Retinal pigment epithelial cell (primary cell): Measurements from ENCODE around the gene P2RX5.

Experiments used
- DNase-seq: peaks from one replicate; pipeline ENCODE4 v3.0.0-alpha.2; 2010; ENCODE audit warnings: low read depth
- H3K4me3 ChIP-seq: 2 replicates; pipeline ENCODE4 v1.5.1; 2011; ENCODE audit warnings: mild to moderate bottlenecking, low read length, control low read depth, moderate library complexity
- TF ChIP-seq, protein P1 (sequence below): conservative IDR thresholded peaks from 2 replicates; pipeline ENCODE4 v1.5.1; 2011; ENCODE audit warnings: low read depth, low read length, control low read depth, inconsistent platforms

The P2RX5 gene, protein sequence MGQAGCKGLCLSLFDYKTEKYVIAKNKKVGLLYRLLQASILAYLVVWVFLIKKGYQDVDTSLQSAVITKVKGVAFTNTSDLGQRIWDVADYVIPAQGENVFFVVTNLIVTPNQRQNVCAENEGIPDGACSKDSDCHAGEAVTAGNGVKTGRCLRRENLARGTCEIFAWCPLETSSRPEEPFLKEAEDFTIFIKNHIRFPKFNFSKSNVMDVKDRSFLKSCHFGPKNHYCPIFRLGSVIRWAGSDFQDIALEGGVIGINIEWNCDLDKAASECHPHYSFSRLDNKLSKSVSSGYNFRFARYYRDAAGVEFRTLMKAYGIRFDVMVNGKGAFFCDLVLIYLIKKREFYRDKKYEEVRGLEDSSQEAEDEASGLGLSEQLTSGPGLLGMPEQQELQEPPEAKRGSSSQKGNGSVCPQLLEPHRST

DNA sequence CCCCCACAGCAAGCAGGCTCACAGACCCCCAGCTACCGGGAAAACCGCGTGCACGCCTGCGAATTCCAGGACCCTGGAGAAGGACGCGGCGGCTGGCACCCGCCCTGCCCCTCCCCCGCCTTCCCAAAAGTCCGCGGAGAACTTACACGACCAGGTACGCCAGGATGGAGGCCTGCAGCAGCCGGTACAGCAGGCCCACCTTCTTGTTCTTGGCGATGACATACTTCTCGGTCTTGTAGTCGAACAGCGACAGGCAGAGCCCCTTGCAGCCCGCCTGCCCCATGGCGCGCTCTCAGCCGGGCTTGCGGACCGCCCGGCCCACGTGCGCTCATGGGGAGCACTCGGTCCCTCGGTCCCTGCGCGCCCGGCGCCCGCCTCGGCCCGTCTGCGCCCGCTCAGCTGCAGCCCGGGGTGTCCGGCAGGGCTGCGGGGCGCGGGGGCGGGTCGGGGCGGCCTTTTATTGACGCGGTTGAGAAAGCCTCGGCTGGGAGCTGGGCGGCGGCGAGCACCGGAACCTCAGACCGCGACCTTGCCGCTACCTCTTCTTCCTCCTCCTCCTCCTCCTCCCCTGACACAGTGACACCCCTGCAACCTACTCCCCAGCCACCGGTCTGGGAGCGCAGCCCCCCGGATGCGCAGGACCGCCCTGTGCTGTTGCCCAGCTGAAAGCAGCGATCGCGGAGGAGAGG is at the start of gene P2RX5:
TSS of gene P2RX5 (minus strand) at position 433 of the 689 bp plus-strand sequence. CDS start at position 283, 150 bp downstream.
- peak within 1 kb of the TSS; percentile 55 for H3K4me3 ChIP-seq
- TF ChIP-seq, protein P1, sequence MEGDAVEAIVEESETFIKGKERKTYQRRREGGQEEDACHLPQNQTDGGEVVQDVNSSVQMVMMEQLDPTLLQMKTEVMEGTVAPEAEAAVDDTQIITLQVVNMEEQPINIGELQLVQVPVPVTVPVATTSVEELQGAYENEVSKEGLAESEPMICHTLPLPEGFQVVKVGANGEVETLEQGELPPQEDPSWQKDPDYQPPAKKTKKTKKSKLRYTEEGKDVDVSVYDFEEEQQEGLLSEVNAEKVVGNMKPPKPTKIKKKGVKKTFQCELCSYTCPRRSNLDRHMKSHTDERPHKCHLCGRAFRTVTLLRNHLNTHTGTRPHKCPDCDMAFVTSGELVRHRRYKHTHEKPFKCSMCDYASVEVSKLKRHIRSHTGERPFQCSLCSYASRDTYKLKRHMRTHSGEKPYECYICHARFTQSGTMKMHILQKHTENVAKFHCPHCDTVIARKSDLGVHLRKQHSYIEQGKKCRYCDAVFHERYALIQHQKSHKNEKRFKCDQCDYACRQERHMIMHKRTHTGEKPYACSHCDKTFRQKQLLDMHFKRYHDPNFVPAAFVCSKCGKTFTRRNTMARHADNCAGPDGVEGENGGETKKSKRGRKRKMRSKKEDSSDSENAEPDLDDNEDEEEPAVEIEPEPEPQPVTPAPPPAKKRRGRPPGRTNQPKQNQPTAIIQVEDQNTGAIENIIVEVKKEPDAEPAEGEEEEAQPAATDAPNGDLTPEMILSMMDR: no peak
- DNase-seq: no peak

DNA sequence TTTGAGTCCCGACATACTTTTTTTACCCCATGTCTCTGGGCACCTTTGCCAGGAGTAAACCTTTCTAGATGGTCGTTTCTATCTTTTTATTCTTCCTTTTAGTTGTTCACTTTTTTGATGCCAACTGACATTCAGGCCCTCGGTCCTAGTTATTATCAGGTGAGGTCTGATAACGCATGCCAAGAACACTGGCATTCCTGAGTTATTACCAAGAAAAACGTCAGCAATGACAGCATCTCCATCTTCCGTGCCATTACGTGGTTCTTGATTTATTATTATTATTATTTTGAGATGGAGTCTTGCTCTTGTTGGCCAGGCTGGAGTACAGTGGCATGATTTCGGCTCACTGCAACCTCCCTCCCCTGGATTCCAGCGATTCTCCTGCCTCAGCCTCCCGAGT is 49.1 kb upstream of the P2RX5 start:
- H3K4me3 ChIP-seq: no peak overlapping the region
- DNase-seq: no peak
- TF ChIP-seq, protein P1: no peak

DNA sequence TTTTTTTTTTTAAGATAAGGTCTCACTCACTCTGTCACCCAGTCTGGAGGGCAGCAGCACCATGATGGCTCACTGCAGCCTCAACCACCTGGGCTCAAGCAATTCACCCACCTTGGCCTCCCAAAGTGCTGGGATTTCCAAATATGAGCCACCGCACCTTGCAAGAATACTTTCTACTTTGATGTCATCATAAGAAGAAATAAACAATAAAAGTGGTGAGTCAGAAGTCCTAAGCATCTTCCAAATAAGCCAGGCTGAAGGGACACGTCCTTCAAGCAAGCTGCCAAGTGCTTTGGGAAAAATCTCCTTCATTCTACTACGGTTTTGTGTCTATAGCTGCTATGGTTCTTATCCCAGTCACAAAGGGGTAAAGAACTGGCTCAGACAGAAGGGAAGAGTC is 48.1 kb upstream of the P2RX5 start:
- no peak overlapping the region for H3K4me3 ChIP-seq
- TF ChIP-seq, protein P1: no peak
- DNase-seq: no peak

DNA sequence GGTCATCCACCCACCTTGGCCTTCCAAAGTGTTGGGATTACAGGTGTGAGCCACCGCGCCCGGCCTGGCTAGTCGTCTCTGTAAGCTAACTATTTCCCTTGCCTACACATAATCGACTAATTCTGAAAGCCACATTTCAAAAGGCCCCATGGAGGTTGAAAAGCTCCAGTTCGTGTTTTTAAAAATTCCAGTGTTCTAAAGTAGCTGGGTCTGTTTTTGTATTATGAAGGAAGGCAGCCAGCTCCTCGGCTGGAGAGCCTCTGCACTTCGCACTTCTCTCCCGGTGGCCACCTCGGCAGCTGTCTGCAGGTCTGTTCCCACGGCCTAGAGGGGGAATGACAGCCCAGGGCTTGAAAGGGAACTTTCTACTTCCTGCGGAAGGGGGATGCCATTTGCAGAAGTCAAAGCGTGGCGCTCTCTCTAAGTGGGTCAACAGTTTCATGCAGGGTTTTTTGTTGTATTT is 44.7 kb upstream of the P2RX5 start:
- DNase-seq: no peak
- no peak overlapping the region for H3K4me3 ChIP-seq
- TF ChIP-seq, protein P1: no peak

DNA sequence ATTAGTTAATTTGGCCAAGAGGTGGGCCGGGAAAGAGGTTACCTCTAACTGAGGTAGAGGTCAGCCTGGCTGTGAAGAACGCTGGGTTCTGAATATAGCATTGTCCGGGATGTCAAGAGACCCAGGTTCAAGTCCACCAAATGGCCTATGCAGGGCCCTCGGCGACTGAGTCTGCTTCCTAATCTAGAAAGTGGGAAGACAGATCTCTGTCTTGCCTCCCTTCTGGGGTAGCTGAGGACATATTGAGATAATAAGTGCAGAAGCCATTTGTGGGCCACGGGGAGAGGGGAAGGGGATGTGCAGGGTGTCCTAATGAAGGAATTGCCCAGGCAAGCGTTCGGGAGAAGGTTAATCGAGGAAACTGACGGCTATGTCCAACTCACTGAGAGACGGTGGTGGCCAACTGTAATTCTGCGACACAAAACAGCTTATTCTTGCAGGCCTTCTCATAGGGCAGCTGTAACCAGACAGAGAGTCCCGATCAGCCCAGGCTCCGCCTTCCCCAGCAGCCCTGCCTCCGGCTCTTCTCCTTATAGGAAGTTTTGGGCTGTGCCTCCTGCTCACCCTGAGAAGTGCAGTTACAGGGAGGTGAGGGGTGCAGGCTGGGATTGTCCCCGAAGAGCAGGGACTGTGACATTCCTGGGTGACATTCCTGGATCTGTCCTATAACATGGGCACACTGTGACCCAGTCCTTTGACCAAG is 43.6 kb upstream of the P2RX5 start:
- H3K4me3 ChIP-seq: no peak overlapping the region
- DNase-seq: no peak
- TF ChIP-seq, protein P1: no peak

DNA sequence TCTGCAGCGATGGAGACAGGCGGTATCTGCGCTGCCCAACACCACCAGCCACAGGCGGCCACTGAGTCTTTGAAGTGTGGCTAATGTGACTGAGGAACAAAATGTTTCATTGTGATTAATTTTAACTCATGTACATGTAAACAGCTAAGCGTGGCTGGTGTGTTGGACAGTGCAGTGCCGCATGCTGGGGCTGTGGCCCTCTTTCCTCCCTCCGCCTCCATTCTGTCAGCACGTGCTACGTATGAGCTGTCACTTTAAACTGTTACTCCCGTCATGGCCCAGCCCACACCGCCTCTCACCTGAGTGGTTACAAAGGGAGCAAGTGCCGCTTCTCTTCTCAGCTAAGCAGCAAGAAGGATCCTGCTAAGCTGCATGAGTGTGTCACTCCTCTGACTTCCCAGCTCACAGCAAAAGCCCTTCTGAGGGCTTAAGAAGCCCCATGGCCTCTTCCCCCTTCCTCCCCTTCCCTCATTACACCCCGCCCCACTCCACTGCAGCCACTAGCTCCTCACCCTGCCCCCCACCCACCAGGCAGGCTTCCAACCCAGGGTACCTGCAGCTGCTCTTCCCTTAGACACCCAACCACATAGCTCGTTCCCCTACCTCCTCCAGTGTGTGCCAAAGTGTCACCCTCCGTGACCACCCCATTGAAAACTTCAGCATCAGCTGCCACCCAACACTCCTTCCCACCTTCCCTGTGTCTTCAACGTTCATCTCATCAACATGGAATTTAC is 42.8 kb upstream of the P2RX5 start:
- peak overlapping the region; percentile 41 for H3K4me3 ChIP-seq
- DNase-seq: peak; percentile 40
- TF ChIP-seq, protein P1: no peak
